ENCODE results near the gene OR51T1. TPM values are rescaled to one million over a fixed set of nuclear protein-coding genes. Genes with fewer than 3 reads are reported as not detected.

OR51T1 gene
- total RNA-seq, 1 donor from 2014 or later, result not detected

GRCh38 chr11:4903484-4903883, 21.8 kb downstream of the OR51T1 start, which contains the start of gene OR51A7:
TSS of gene OR51A7 (plus strand) at chr11:4903783. CDS start at chr11:4907370, 3,587 bp downstream.
- intact Hi-C loops (cut with DNase I), result no loop called here
- H3K4me3 ChIP-seq, result no peak within 1 kb of the TSS

GRCh38 chr11:4916581-4916980, 34.9 kb downstream of the OR51T1 start:
- TF ChIP-seq CTCF (IDR thresholded peaks at IDR 0.05), result no peak
- no peak for ATAC-seq
- intact Hi-C loops (cut with DNase I), result no loop called here
- no peak for DNase-seq
- no peaks in the 10 kb centered on the region for H3K9me3 ChIP-seq
- no peak overlapping the region for H3K27ac ChIP-seq
- no peak overlapping the region for H3K4me3 ChIP-seq
- no peaks in the 10 kb centered on the region for H3K27me3 ChIP-seq (ENCODE audit: low read depth)
- H3K4me1 ChIP-seq, result no peaks in the 10 kb centered on the region
- no peaks in the 10 kb centered on the region for H3K36me3 ChIP-seq

More at GRCh38 chr11:4903484-4903883, 21.8 kb downstream of the OR51T1 start, which contains the start of gene OR51A7:
- no peaks in the 10 kb centered on the region for H3K36me3 ChIP-seq
- no peaks in the 10 kb centered on the region for H3K27me3 ChIP-seq (ENCODE audit: low read depth)
- ATAC-seq (no peak), DNase-seq (no peak)
- no peaks in the 10 kb centered on the region for H3K4me1 ChIP-seq
- TF ChIP-seq CTCF (IDR thresholded peaks at IDR 0.05), result no peak
- H3K9me3 ChIP-seq, result no peaks in the 10 kb centered on the region
- H3K27ac ChIP-seq, result no peak within 1 kb of the TSS

GRCh38 chr11:4919250-4919649, 37.5 kb downstream of the OR51T1 start, which contains the start of gene OR51G2:
TSS of gene OR51G2 (minus strand) at chr11:4919350. CDS start at chr11:4915663, 3,687 bp downstream.
- no peaks in the 10 kb centered on the region for H3K4me1 ChIP-seq
- DNase-seq, result no peak
- ATAC-seq, result no peak
- no peaks in the 10 kb centered on the region for H3K27me3 ChIP-seq (ENCODE audit: low read depth)
- H3K9me3 ChIP-seq, result no peaks in the 10 kb centered on the region
- H3K27ac ChIP-seq, result no peak within 1 kb of the TSS
- no peak within 1 kb of the TSS for H3K4me3 ChIP-seq
- H3K36me3 ChIP-seq, result no peaks in the 10 kb centered on the region
- TF ChIP-seq CTCF (IDR thresholded peaks at IDR 0.05), result no peak
- intact Hi-C loops (cut with DNase I), result no loop called here

GRCh38 chr11:4921796-4922195, 40.1 kb downstream of the OR51T1 start:
- Histone ChIP-seq H3K9me3 (no peaks in the 10 kb centered on the region), H3K27me3 (ENCODE audit: low read depth) (no peaks in the 10 kb centered on the region), H3K36me3 (no peaks in the 10 kb centered on the region), H3K27ac (no peak overlapping the region), H3K4me1 (no peaks in the 10 kb centered on the region), H3K4me3 (no peak overlapping the region)
- no peak for DNase-seq
- intact Hi-C loops (cut with DNase I), result no loop called here
- no peak for TF ChIP-seq CTCF (IDR thresholded peaks at IDR 0.05)
- ATAC-seq, result no peak

GRCh38 chr11:4922304-4922703, 40.6 kb downstream of the OR51T1 start:
- Histone ChIP-seq H3K27me3 (ENCODE audit: low read depth) (no peaks in the 10 kb centered on the region), H3K36me3 (no peaks in the 10 kb centered on the region), H3K4me1 (no peaks in the 10 kb centered on the region), H3K27ac (no peak overlapping the region), H3K4me3 (no peak overlapping the region), H3K9me3 (no peaks in the 10 kb centered on the region)
- TF ChIP-seq CTCF (IDR thresholded peaks at IDR 0.05), result no peak
- no peak for ATAC-seq
- DNase-seq, result no peak
- intact Hi-C loops (cut with DNase I), result no loop called here
